Small intestine (tissue), 7 donors: Measurements from ENCODE around the gene CCDC141. TPM values are rescaled to one million over a fixed set of nuclear protein-coding genes. Genes with fewer than 3 reads are reported as not detected.
A peak's percentile ranks its signal among the peaks of the same experiment; 100 is the strongest.

Source experiments
- DNase-seq, 2 donors: peaks; one replicate each; pipeline versions ENCODE4 v3.0.0 to v3.0.0-alpha.2; 2013
- FAIRE-seq: peaks from 2 replicates; lab custom pipeline; 2012; peaks lifted over from hg19 to GRCh38; lab: Jason Lieb, UNC
- H3K27ac ChIP-seq, 3 donors: one replicate each; pipeline ENCODE4 v1.5.1; 2013; ENCODE audit warnings: low read length in 2 of 3, mild to moderate bottlenecking in 2 of 3, control low read depth in 1 of 3, inconsistent platforms in 1 of 3, low read depth in 1 of 3, moderate library complexity in 1 of 3
- H3K27me3 ChIP-seq, 3 donors: one replicate each; pipeline ENCODE4 v1.6.1; 2013; ENCODE audit warnings: low read length in 3 of 3, inconsistent platforms in 1 of 3; ENCODE audit not compliant: control insufficient read depth in 3 of 3, insufficient read depth in 3 of 3
- H3K36me3 ChIP-seq, 3 donors: one replicate each; pipeline ENCODE4 v1.6.1; 2013; ENCODE audit warnings: low read length in 3 of 3, inconsistent platforms in 1 of 3, low read depth in 1 of 3, mild to moderate bottlenecking in 1 of 3, moderate library complexity in 1 of 3; ENCODE audit not compliant: control insufficient read depth in 3 of 3, insufficient read depth in 2 of 3
- H3K4me1 ChIP-seq, 3 donors: one replicate each; pipeline ENCODE4 v1.6.1; 2013; ENCODE audit warnings: low read length in 2 of 3, inconsistent platforms in 1 of 3, low read depth in 1 of 3, mild to moderate bottlenecking in 1 of 3, moderate library complexity in 1 of 3; ENCODE audit not compliant: control insufficient read depth in 3 of 3, insufficient read depth in 2 of 3
- H3K4me3 ChIP-seq, 3 donors: one replicate each; pipeline ENCODE4 v1.5.1; 2013; ENCODE audit warnings: low read length in 3 of 3, control low read depth in 1 of 3, inconsistent platforms in 1 of 3, low read depth in 1 of 3, mild to moderate bottlenecking in 1 of 3, moderate library complexity in 1 of 3
- H3K9me3 ChIP-seq, 2 donors: one replicate each; pipeline ENCODE4 v1.6.1; 2013; ENCODE audit warnings: low read depth in 1 of 2, low read length in 1 of 2; ENCODE audit not compliant: control insufficient read depth in 2 of 2, insufficient read depth in 1 of 2
- WGBS, 3 donors: extraction: QIAGEN DNeasy Blood & Tissue Kit; methylation state at CpG; one replicate each; pipeline ENCODE4 v1.1.7; 2013; 5-methylcytosine and 5-hydroxymethylcytosine counted together
- polyA plus RNA-seq, 4 donors: library from polyadenylated mRNA; stranded (reverse) in 3 of 4; unstranded in 1 of 4; fragments of 200-250 nt in 3 of 4; fragments of 120-200 nt in 1 of 4; gene quantifications; one replicate each; pipeline versions ENCODE4 v1.2.1 to v1.2.3, GENCODE V29; 2013
- donor health status: healthy with polysubstance abuse.
- donor health status: control.
- donor health status: control.
- donor health status: Bipolar disorder and iron deficiency.
- donor health status: healthy.

Gene CCDC141
- polyA plus RNA-seq, 4 donors, result 0.27 to 2.5 (median 0.27) TPM; not detected in 1

DNA sequence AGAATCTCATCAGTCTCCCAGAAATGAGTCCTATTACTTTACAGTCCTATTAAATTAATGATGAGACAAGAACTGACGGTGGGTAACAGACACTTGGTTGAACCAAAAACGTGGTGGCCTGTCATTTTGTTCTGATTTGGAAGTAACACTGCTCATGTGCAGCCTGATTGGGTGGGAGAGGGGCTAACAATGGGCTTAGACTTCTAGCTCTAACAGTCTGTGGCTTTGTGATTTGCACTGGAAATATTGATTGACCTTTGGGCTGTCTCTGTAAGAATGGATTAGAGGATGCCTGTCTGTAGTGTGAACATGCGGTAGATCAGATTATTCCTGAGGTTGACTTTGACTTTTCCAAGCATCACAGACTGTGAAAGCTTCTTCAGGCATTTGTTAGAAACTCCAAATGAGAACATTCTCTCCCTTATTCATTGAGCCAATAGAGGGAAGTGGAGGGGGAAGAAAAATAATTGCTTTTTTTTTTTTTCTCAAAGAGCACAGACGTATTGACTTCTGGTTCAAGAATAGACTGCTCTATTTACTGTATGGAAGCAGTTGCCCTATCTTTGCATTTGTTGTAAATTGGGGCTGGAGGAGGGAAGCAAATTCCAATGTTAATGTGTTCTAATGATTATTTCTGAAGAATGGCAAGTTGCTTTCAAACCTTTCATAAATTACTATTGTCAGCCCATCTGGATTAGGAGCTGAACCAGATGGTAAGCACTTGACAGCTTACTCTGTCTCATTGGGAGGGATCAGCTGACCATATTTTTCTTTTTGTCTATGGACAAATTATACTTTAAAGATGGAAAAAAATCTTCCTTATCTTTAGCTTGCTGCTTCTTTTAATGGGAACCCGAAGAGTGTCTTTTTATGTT lies 156.9 kb downstream of the CCDC141 start:
- Histone ChIP-seq H3K27ac (no peak overlapping the region), H3K27me3 (no peaks in the 10 kb centered on the region), H3K4me3 (no peak overlapping the region), H3K36me3 (no peaks in the 10 kb centered on the region), H3K9me3 (no peaks in the 10 kb centered on the region), H3K4me1 (no peaks in the 10 kb centered on the region)
- FAIRE-seq (no peak), DNase-seq (no peak)
- WGBS, 3 donors, result 43 to 66% (median 52%) methylated on average over 5 of the region's 5 CpGs

DNA sequence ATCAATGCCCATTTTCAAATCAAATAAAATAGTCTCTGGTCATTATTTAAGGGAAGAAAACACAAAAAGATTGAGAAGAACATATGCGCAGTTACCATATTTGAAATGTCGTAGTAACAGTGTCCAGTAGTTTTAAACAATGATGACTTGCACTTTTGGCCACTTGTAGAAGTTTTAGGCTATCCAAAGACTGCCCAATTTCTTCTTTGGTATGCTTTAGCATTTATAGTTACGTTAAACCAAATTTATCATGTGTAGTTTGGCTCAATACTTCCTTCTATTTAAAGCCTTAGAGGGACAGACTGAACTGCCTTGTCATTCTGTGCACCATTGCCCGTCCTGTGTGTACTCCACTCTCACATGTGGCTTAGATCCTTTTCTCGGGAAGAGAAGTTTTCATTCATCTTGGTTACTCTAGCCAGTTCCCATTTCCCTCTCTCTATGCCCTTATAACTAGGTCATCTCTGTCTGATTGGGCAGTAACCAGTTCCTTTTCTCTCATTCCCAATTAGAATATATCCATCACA lies 157.9 kb downstream of the CCDC141 start:
- H3K9me3 ChIP-seq, result no peaks in the 10 kb centered on the region
- WGBS, 3 donors, result 87 to 89% (median 88%) methylated on average over 5 of the region's 5 CpGs
- no peaks in the 10 kb centered on the region for H3K27me3 ChIP-seq
- no peaks in the 10 kb centered on the region for H3K36me3 ChIP-seq
- no peak for FAIRE-seq
- no peak overlapping the region for H3K27ac ChIP-seq
- no peak for DNase-seq
- H3K4me1 ChIP-seq, result no peaks in the 10 kb centered on the region
- no peak overlapping the region for H3K4me3 ChIP-seq

DNA sequence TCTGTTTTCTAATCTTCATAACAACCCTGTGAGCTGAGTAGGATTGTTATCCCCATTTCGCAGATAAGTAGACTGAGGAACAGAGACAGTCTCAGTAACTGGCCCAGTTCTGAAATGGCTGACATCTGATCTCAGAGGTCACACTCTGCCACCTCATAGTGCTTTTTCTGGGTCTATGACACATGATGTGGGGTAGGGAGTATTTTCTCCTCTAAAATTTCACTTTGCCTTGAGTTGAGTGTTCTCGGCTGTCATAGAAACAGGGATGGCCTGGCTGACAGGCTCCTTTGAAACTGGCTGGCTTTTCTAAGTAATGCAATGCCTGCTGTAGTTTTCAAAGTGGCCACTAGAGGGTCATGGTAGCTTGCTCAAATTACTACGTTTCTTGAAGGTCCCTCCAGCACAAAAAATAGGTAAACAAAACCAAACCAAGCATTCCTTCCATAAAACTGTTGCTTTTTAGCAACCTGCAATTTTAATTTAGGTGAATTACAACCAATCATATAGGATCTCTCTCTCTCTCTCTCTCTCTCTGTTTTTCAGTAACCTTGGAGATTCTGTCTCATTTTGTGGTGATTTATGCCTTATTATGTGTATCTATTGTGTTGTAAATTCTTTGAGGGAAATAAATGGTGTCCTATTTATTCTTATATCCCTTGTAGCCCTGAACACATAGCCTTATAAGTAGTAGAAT lies 158.5 kb downstream of the CCDC141 start:
- Histone ChIP-seq H3K36me3 (no peaks in the 10 kb centered on the region), H3K4me3 (no peak overlapping the region), H3K4me1 (no peaks in the 10 kb centered on the region), H3K9me3 (no peaks in the 10 kb centered on the region), H3K27me3 (no peaks in the 10 kb centered on the region), H3K27ac (no peak overlapping the region)
- WGBS, 3 donors, result 31 to 35% (median 32%) methylated on average over 3 of the region's 3 CpGs
- DNase-seq (peak; percentile 44 to 72), FAIRE-seq (no peak)

GRCh38 chr2:178886006-178886405 lies 163.9 kb downstream of the CCDC141 start:
- H3K9me3 ChIP-seq, result no peaks in the 10 kb centered on the region
- H3K36me3 ChIP-seq, result no peaks in the 10 kb centered on the region
- 61 to 77% (median 70%) methylated on average over 3 of the region's 3 CpGs for WGBS, 3 donors
- no peaks in the 10 kb centered on the region for H3K27me3 ChIP-seq
- H3K4me1 ChIP-seq, result no peaks in the 10 kb centered on the region
- no peak overlapping the region for H3K27ac ChIP-seq
- no peak overlapping the region for H3K4me3 ChIP-seq
- FAIRE-seq (no peak), DNase-seq (no peak)

GRCh38 chr2:178884440-178884839 lies 165.5 kb downstream of the CCDC141 start:
- Histone ChIP-seq H3K4me3 (no peak overlapping the region), H3K27me3 (no peaks in the 10 kb centered on the region), H3K27ac (no peak overlapping the region), H3K9me3 (no peaks in the 10 kb centered on the region), H3K36me3 (no peaks in the 10 kb centered on the region), H3K4me1 (no peaks in the 10 kb centered on the region)
- FAIRE-seq (no peak), DNase-seq (no peak)
- 49 to 75% (median 60%) methylated on average over 3 of the region's 3 CpGs for WGBS, 3 donors

DNA sequence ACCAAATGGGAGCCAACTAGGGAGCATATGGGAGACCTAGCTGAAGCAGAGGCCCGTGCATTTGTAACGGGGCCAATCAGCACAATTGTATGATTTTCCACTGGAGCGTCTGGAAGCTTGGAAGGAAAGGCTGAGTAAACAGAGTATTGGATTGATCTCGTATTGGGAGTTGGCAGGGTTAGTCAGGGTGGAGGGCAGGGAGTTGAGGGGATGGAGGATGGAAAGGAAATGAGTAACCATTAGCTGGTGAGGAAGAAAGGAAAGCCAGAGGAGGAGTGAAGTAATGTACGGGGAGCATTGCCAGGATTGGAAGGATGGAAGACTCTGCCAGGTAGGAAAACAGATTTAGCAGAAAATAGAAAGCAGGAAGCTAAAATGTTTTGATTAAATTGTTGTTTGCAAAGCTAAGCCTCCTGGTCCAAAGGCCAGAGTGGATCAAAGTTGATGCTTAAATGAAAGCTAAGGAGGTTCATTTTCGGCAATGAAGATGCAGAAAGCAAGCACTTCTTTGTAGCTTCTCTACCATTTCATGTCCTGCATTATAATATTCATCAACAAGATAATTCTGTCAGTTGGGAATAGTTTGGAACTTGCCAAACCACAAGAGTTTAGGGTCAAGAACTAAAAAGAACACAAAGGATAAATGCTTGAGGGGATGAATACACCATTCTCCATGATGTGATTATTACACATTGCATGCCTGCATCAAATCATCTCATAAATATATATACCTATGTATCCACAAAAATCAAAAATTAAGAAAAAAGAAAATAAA lies 167.1 kb downstream of the CCDC141 start:
- 39 to 54% (median 46%) methylated on average over 6 of the region's 6 CpGs for WGBS, 3 donors
- H3K27me3 ChIP-seq, result no peaks in the 10 kb centered on the region
- DNase-seq (no peak), FAIRE-seq (no peak)
- no peaks in the 10 kb centered on the region for H3K9me3 ChIP-seq
- H3K4me1 ChIP-seq, result no peaks in the 10 kb centered on the region
- no peaks in the 10 kb centered on the region for H3K36me3 ChIP-seq
- H3K27ac ChIP-seq, result no peak overlapping the region
- H3K4me3 ChIP-seq, result no peak overlapping the region

DNA sequence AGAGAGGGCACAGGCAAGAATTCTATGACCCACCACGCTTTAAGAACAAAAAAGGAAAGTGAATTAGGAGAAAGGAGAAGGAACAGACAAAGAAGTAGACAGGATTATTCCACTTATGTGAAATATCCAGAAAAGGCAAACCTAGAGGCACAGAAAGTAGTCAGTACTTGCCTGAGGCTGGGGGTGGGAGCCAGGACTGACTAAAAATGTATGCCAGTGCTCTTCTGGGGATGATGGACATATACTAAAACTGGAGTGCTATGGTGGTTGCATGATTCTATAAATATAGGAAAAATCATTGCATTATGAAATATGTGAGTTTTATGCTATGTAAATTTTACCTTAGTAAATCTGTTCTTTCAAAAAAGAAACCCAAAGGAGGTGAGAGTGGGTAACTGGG lies 168.9 kb downstream of the CCDC141 start:
- no peaks in the 10 kb centered on the region for H3K4me1 ChIP-seq
- H3K27me3 ChIP-seq, result no peaks in the 10 kb centered on the region
- FAIRE-seq (no peak), DNase-seq (no peak)
- 18 to 91% (median 52%) methylated on average over 1 of the region's 1 CpG for WGBS, 3 donors
- H3K27ac ChIP-seq, result no peak overlapping the region
- H3K36me3 ChIP-seq, result no peaks in the 10 kb centered on the region
- H3K4me3 ChIP-seq, result no peak overlapping the region
- H3K9me3 ChIP-seq, result no peaks in the 10 kb centered on the region

GRCh38 chr2:178880257-178880656 lies 169.7 kb downstream of the CCDC141 start:
- DNase-seq (no peak), FAIRE-seq (no peak)
- H3K27ac ChIP-seq, result no peak overlapping the region
- H3K4me3 ChIP-seq, result no peak overlapping the region
- 70 to 78% (median 77%) methylated on average over 3 of the region's 3 CpGs for WGBS, 3 donors
- H3K36me3 ChIP-seq, result no peaks in the 10 kb centered on the region
- H3K4me1 ChIP-seq, result no peaks in the 10 kb centered on the region
- no peaks in the 10 kb centered on the region for H3K9me3 ChIP-seq
- no peaks in the 10 kb centered on the region for H3K27me3 ChIP-seq
